ENCODE results near the gene SLAMF1.

Gene SLAMF1

GRCh38 chr1:160608941-160609340, 37.9 kb downstream of the SLAMF1 start:
- TF ChIP-seq EZH2phosphoT487 (conservative IDR thresholded peaks at IDR 0.05; ENCODE audit: low read length) (no peak), CTCF (IDR thresholded peaks at IDR 0.05; ENCODE audit: insufficient read depth, low read length, poor library complexity, severe bottlenecking) (no peak)
- peaks cover 4% of the 10 kb centered on the region; the same call in 1 of the 2 replicates for H3K36me3 ChIP-seq (ENCODE audit: low read length)
- 0 out of 2 replicates have a peak overlapping the region, but pooled peaks have one; percentile 5 for H3K27ac ChIP-seq (ENCODE audit: low read depth, low read length)
- no peaks in the 10 kb centered on the region for H4K20me1 ChIP-seq (ENCODE audit: low read depth, low read length)
- no peaks in the 10 kb centered on the region for H3K9me2 ChIP-seq (replicated peaks; ENCODE audit: insufficient read depth, low read length)
- no peak overlapping the region for H3K4me3 ChIP-seq (ENCODE audit: insufficient read depth, low read length, poor library complexity, severe bottlenecking)
- H3K27me3 ChIP-seq (ENCODE audit: low read length): no peaks in the 10 kb centered on the region
- no peak overlapping the region for H3K9ac ChIP-seq (ENCODE audit: low read length)
- no peaks in the 10 kb centered on the region for H3K9me3 ChIP-seq (ENCODE audit: insufficient read depth, low read length)
- peaks cover 4% of the 10 kb centered on the region; the same call in 1 of the 2 replicates for H3F3A ChIP-seq (ENCODE audit: insufficient read depth)
- H3K79me2 ChIP-seq (ENCODE audit: insufficient read depth, low read length): no peaks in the 10 kb centered on the region
- no peak overlapping the region for H2AFZ ChIP-seq (ENCODE audit: low read depth, low read length, severe bottlenecking)
- no peak overlapping the region for H3K4me2 ChIP-seq (ENCODE audit: low read depth, low read length, poor library complexity, severe bottlenecking)

- H3K4me3 ChIP-seq (ENCODE audit: insufficient read depth, low read length, poor library complexity, severe bottlenecking): no peak overlapping the region
- H4K20me1 ChIP-seq (ENCODE audit: low read depth, low read length): no peaks in the 10 kb centered on the region
- no peaks in the 10 kb centered on the region for H3K27me3 ChIP-seq (ENCODE audit: low read length)
- H3K36me3 ChIP-seq (ENCODE audit: low read length): peaks cover 7% of the 10 kb centered on the region; the same call in 1 of the 2 replicates
- no peaks in the 10 kb centered on the region for H3K9me2 ChIP-seq (replicated peaks; ENCODE audit: insufficient read depth, low read length)
- peaks cover 4% of the 10 kb centered on the region; the same call in 1 of the 2 replicates for H3F3A ChIP-seq (ENCODE audit: insufficient read depth)
- H3K9me3 ChIP-seq (ENCODE audit: insufficient read depth, low read length): no peaks in the 10 kb centered on the region
- H3K4me2 ChIP-seq (ENCODE audit: low read depth, low read length, poor library complexity, severe bottlenecking): no peak overlapping the region
- H2AFZ ChIP-seq (ENCODE audit: low read depth, low read length, severe bottlenecking): no peak overlapping the region
- TF ChIP-seq CTCF (IDR thresholded peaks at IDR 0.05; ENCODE audit: insufficient read depth, low read length, poor library complexity, severe bottlenecking) (no peak), EZH2phosphoT487 (conservative IDR thresholded peaks at IDR 0.05; ENCODE audit: low read length) (no peak)
- 0 out of 2 replicates have a peak overlapping the region, but pooled peaks have one; percentile 16 for H3K27ac ChIP-seq (ENCODE audit: low read depth, low read length)
- H3K9ac ChIP-seq (ENCODE audit: low read length): no peak overlapping the region
- H3K79me2 ChIP-seq (ENCODE audit: insufficient read depth, low read length): no peaks in the 10 kb centered on the region
These were observed 38.3 kb downstream of the SLAMF1 start for GRCh38 chr1:160608514-160608913.

GRCh38 chr1:160608057-160608456, 38.8 kb downstream of the SLAMF1 start:
- H3K4me3 ChIP-seq (ENCODE audit: insufficient read depth, low read length, poor library complexity, severe bottlenecking): no peak overlapping the region
- no peaks in the 10 kb centered on the region for H3K9me3 ChIP-seq (ENCODE audit: insufficient read depth, low read length)
- H3K79me2 ChIP-seq (ENCODE audit: insufficient read depth, low read length): no peaks in the 10 kb centered on the region
- H2AFZ ChIP-seq (ENCODE audit: low read depth, low read length, severe bottlenecking): no peak overlapping the region
- H3K36me3 ChIP-seq (ENCODE audit: low read length): 0 out of 2 replicates have a peak, but pooled peaks cover 7% of the 10 kb centered on the region
- H3K9me2 ChIP-seq (replicated peaks; ENCODE audit: insufficient read depth, low read length): no peaks in the 10 kb centered on the region
- no peak overlapping the region for H3K4me2 ChIP-seq (ENCODE audit: low read depth, low read length, poor library complexity, severe bottlenecking)
- H3K27me3 ChIP-seq (ENCODE audit: low read length): no peaks in the 10 kb centered on the region
- H3F3A ChIP-seq (ENCODE audit: insufficient read depth): peaks cover 4% of the 10 kb centered on the region; the same call in 1 of the 2 replicates
- H4K20me1 ChIP-seq (ENCODE audit: low read depth, low read length): no peaks in the 10 kb centered on the region
- peak overlapping the region; percentile 27 for H3K27ac ChIP-seq (ENCODE audit: low read depth, low read length)
- H3K9ac ChIP-seq (ENCODE audit: low read length): peak overlapping the region; percentile 23; the same call in 1 of the 2 replicates
- TF ChIP-seq CTCF (IDR thresholded peaks at IDR 0.05; ENCODE audit: insufficient read depth, low read length, poor library complexity, severe bottlenecking) (no peak), EZH2phosphoT487 (conservative IDR thresholded peaks at IDR 0.05; ENCODE audit: low read length) (no peak)
